GM19328 (cell line): ENCODE results near the gene CCT3.
"Not testable (repeated sequence)": the region's sequence is repeated elsewhere in the genome, so short reads cannot be mapped to it uniquely, and the experiment has no call there.

Experiments
- ATAC-seq: cut with Tn5 transposase; IDR thresholded peaks from one replicate; pipeline ENCODE4 v1.9.1; 2021; ENCODE audit warnings: mild to moderate bottlenecking, moderate library complexity; ENCODE audit not compliant: unreplicated experiment

Gene CCT3

DNA sequence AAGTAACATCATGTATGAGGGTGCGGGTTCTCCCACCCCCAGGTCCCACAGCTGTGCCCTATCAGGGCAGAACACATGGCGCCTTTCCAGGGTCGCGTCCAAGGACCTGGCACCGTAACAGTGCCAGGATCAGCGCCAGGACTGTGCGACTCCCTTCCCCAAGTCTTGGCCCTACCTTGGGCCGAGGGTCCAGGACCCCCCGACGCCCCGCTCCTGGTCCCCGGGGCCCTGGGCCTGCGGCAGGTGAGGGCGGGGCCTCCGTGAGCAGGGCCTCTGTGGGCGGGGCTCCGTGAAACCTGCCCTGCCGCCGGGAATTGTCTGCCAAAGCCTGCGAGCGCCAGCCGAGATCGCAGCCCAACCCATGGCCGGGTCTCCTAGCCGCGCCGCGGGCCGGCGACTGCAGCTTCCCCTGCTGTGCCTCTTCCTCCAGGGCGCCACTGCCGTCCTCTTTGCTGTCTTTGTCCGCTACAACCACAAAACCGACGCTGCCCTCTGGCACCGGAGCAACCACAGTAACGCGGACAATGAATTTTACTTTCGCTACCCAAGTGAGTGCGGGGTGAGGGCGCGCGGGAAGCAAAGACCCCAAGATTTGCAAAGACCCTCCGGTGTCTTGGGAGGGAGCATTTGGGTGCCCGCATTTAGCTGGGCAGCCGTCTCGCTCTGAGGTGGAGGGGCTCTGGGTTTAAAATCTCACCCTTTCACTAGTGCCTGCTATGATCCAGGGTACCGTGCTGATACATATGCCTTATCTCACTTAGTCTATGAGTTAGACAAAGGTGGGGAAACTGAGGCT lies 31.0 kb upstream of the CCT3 start, which contains the start of gene RHBG:
Gene RHBG (plus strand): TSS at position 323 of the 796 bp plus-strand sequence. CDS start 39 bp downstream, at position 362.
- ATAC-seq: no peak

DNA sequence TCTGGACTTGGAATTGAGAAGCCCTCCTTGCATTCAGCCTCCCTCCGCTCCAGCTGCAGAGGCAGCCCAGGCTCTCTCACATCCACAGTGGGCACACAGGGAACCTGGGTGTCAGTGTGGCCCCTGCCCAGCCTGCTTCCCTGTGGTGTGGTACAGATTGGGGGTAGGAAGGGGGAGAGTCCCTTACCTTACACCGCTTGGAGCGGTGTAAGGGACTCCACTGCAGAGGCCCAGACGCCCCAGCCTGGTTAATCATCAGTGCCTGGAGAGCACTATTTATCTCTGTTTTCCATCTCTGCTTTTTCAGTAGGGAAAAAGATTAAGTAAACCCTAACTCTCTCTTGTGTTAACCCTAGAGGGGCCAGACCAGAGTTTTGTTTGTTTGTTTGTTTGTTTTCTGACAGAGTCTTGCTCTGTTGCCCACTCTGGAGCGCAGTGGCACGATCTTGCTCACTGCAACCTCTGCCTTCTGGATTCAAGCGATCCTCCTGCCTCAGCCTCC lies 30.1 kb upstream of the CCT3 start:
- no peak for ATAC-seq

DNA sequence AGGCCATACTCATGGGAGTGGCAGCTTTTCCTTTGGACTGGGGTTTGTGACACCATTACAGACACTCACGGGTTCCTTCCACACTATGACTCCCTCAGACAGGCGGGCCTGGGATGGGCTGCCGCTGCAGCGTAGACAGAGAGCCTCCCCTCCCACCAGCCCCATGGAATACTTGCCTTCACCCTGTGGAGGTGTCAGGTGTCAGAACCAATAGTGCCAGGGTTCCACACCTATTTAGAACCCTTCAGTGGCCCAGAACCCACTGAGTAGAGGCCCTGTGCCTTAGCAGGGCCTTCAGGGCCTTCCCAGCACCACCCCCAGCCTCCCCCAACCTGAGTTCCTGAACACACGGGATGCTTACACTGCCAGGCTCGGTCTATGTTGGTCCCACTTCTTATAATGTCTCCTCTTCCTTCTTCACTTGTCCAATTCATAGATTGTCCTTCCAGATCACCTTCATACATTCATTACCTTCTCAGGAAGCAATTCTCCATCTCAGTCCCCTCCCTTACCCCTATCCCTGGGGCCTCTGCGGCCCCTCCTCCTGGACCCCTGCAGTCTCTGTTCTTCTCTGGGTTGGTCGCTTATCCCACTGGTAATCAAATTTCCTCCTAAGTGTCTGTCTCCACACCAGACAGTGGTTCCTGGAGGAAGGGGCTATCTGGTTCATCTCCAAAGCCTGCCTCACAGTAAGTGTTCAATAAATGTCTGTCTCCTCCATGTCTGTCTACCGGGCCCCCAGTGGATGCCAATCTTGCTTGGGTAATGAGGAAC lies 29.5 kb upstream of the CCT3 start:
- ATAC-seq: no peak

DNA sequence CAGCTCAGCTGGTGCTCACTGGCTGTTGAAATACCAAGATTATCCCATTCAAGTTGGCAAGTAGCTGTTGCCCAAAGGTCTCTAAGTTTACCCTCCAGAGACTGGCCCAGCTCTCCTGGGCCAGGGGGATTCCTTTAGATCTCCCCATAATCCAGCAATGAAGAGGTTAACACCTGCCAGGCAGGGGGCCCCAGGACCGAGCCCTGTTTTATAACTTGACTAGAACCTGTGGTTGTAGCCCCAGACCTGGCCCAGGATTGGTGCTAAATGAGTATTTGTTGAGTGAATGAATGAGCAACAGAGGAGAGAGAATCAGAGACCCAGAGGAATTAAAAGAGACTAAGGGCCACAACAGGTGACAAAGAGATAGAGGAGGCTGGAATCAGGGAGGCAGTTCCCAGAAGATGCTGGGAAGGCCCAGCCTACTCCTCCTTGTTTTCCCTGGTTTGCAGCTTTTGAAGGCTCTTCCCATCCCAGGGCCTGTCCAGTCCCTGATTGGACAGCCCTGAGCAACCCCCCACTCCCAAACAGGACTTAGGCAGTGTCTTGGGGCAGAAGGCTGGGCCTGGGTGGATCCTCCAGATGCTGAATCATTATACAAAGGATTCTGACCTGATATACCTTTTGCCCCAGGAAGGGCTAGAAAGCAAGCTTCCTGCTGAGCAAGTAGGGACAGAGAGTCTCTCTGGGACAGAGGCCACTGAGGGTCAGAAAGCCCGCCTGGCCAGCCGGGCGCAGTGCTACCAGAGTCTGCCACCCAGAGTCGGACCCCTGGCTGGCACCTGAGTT lies 28.5 kb upstream of the CCT3 start:
- ATAC-seq: no peak

DNA sequence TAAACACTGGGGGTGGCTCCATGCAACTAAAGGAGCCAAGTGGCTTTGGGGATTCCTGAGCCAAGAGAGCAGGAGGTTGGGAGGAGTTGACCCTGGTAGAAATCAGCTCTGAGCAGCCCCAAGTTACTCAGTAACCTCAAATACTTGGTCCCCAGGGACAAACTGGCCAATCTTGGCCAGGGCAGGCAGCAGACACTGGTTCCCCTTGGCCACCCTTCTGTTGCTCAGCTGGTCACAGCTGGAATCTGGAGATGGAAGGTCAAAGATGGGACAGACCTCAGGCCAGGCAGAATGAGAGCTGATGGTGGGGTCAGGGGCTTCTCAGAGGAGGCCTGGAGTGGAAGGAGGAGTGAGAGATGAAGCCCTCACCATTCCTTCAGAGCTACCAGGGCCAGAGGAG lies 27.7 kb upstream of the CCT3 start:
- no peak for ATAC-seq

DNA sequence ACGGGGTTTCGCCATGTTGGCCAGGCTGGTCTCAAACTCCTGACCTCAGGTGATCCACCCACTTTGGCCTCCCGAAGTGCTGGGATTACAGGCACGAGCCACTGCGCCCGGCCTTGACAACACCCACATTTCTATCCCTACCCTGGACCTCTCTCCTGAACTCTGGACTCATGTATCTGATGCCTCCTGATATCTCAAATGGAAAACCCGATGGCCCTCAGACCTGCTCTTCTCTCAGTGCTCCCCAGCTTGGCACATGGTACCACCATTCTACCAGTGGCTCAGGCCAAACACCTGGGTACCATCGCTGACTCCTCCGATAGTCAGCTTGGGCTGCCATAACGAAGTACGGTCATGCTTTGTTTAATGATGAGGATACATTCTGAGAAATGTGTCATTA lies 22.4 kb upstream of the CCT3 start:
- no peak for ATAC-seq

DNA sequence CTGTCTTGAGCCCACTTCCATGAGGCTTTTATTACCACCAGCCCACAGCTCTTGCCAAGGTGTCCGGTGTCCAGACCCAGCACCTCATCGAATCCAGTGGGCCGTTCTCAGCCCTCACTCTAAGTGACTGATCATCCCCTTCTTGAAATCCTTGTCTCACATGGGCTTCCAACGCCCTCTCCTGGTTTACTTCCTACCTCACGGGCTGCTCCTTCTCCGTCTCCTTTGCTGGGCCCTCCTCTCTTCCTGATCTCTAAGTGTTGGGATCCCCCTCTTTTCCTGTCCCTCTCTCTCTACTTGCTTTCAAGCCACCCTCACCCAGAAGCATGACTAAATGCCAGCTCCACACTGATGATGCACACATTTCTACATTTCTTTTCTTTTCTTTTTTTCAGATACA lies 21.9 kb upstream of the CCT3 start:
- ATAC-seq: no peak

DNA sequence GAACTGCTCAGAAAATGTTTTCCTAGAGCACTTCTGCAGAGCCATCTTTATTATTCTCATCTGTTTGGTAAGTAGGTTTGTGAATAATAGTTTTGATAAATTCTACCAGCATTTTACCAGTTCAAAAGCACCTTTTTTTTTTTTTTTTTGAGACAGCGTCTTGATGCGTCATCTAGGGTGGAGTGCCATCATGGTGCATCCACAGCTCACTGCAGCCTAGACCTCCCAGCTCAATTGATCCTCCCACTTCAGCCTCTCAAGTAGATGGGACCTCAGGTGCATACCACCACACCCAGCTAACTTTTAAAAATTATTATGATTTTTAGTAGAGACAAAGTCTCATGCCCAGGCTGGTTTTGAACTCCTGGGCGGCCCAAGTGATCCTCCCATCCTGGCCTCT lies 21.2 kb upstream of the CCT3 start:
- no peak for ATAC-seq

DNA sequence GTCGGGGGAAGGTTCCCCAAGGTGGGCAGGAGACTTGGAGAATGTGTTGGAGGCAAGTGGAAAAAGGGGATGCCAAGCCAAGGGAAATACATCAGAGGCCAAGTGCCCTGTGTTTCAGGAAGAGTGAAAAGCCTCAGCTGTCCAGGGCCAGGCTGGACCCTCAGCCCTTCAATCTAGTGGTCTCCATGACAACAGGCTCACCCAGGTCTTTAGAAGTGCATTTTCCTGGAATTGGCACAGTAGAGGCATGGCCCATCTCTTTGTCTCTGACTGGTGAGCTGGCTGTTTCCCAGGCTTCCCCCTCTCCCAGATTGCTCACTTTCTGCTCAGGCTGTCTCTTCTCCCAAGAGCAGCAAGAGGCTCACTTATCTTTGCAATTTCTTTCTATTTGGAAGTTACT lies 20.5 kb upstream of the CCT3 start:
- no peak for ATAC-seq

DNA sequence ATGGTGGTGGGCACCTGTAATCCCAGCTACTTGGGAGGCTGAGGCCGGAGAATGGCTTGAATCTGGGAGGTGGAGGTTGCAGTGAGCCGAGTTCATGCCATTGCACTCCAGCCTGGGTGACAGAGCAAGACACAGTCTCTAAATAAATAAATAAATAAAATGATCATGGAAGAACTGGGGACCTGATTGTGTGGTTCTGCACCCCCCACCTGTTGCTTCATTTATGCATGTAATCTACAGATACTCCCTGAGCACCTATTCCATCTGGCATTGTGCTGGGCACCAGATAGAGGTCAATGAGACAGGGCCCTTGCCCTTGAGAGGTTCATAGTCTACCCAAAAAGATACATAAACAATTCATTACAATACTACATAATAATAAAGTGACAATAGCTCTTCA lies 19.9 kb upstream of the CCT3 start:
- no peak for ATAC-seq

DNA sequence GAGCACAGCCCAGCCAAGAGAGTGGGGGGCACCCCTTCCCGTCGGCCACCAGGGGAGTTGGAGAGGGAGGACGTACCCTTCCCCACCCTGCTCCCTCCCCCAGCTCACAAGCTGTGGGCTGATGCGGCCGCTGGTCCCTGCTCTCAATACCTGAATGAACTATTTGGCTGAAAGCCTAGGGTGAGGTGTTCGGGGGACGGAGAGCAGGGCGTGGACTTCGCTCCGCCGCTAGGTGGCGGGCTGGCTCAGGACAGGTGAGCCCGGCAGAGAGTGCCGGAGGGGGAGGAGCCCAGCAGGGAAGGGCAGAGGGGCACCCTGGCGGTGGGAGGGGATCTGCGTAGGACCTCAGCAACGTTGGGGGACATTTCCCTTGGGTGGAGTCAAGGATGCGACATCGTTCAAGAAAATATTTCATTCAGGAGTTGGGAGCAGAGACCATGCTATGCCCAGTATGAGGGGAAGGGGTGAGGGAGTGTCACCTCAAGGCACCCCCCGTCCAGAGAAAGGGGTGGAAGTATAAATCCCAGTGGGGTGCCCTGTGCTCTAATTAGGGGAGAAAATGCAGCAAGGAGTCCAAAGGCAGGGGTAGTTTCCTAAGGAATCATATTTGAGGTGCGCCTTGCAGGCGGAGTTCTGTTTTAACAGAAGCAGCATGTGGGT lies 18.9 kb upstream of the CCT3 start:
- no peak for ATAC-seq

DNA sequence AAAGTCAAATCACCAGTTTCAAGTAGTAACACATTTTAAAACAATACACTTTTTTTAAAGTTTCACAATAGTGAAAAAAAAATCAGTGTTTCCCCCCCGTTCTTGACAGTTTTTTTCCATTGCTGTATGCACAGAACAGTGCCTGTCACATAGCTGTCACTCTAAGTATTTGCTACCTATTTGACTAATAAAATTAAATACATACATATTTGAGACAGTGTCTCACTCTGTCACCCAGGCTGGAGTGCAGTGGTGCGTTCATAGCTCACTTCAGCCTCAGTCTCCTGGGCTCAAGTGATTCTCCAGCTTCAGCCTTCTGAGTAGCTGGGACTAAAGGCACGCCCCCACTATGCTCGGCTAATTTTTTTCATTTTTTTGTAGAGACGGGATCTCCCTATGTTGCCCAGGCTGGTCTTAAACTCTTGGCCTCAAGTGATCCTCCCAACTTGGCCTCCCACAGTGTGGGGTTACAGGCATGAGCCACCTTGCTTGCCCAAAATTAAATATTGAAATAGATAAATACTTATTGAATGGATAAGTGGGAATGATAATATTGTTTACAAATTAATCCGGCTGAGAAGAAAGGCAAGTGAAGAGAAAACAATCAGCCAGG lies 18.3 kb upstream of the CCT3 start:
- ATAC-seq: no peak

DNA sequence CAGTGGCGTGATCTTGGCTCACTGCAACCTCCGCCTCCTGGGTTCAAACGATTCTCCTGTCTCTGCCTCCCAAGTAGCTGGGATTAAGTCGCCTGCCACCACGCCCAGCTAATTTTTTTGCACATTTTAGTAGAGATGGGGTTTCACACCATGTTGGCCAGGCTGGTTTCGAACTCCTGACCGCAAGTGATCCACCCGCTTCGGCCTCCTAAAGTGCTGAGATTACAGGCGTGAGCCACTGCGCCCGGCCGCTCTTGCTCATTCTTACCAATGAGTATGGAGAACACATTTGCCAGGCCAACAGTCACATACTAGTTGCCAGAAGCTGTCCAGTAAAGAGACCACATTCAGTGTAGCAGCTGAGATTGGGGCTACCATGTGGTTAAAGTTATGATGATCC lies 14.4 kb upstream of the CCT3 start:
- ATAC-seq: not testable (repeated sequence)

DNA sequence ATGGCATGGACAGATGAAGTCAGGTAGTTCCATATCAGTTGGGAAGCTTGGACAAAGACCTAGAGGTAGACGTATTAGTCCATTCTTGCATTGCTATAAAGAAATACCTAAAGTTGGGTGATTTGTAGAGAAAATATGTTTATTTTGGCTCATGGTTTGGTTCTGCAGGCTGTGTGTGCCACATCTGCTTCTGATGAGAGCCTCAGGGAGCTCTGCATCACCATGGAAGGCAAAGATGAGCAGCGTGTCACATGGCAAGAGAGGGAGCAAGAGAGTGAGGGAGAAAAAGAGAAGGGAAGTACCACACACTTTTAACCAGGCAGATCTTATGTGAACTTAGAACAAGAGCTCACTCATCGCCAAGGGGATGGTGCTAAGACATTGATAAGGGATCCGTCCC lies 9.2 kb upstream of the CCT3 start:
- no peak for ATAC-seq

DNA sequence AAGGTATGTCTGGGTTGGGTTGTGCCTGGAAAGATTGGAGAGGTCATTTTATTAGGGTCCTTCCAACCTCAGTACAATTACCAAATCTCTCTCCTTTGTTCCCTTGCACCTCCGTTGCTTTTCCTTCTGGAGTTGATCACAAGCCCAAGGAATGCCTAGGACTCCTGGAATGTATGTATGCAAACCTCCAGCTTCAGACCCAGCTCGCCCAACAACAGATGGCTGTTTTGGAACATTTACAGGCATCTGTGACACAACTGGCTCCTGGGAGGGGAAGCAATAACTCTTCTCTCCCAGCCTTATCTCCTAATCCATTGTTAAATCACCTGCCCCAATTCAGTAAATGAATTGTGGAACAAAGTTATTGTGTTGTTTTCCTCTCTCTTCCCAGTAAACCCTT lies 8.5 kb upstream of the CCT3 start:
- ATAC-seq: no peak

DNA sequence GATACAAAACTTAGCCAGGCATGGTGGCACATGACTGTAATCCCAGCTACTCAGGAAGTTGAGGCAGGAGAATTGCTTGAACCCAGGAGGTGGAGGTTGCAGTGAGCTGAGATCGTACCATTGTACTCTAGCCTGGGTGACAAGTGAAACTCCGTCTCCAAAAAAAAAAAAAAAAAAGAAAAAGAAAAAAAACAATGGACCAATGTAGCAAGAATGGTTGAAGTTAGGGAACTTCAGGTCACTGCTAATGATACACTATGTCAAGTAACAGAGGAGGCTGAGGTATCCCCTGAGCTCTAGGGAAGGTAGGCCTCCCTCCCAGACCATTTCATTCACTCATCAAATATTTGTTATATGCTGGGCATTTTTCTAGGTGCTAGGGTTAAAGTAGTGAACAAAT lies 7.9 kb upstream of the CCT3 start:
- not testable (repeated sequence) for ATAC-seq

DNA sequence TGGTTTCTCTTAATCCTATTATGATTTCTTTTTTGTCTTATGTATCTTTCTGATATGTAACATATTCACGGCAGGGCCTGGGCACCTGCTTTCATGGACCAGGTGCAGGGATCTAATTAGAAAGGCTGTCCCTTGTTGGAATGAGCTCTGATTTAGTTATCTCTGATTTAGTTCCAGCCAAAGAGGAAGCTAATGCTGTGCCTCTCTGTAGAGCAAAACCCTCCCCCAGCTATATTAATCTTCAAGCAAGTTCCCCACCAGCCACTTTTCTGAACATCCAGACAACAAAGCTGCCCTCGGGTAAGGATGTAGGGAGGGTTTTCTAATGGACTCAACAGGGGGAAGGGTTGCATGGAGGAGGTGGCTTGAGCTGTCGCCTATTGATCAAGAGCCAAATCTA lies 6.3 kb upstream of the CCT3 start:
- ATAC-seq: no peak

DNA sequence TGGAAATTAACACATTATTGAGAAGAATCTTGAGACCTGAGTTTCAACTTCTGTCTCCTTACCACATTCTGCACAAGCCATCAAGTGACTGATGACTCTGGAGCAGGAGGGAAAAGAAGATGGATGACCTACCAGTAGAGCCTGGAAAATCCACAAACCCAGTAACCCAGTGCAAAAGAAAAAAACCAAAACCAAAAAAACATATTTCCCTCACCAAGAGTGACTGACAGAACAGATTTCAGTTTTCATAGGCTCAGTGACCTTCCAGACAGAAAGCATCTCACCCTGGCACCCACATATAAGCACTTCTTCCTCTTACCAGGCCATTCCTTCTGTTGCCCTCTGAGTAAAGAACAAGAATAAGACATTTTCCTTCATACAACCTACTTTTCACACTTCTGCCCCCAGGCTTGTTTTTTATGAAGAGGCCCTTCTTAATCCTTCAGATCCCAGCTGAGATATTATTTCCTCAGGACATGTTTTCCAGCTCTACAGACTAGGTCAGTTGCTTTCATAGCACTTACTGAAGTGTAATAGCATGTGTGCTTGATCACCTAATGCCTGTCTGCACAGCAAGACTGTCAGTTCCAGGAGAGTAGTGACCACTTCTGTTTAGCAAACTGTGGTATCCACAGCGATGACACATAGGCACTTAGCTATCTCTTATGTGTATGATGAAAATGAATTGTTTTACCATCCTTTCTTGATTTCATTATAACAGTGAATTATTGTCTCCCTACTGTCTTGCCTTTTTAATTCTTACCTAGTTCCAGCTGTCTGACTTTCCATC lies 4.3 kb upstream of the CCT3 start:
- no peak for ATAC-seq

DNA sequence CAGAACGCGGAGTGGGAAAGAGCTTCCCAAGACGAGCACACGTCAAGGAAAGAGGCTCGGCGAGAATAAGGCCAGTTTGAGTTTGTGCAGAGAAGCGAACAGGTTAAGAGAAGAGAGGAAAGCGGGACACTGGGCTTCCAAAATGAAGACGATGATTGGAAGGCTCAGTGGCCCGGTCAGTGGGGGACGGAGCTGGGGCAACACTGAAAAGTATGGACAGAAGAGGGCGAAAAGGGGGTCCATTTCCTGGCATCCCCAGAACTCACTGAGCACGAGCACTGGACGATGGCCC lies 258 bp downstream of the CCT3 start:
- ATAC-seq: no peak
